A673 (cell line): ENCODE results near the gene CA9. TPM values are rescaled to one million over a fixed set of nuclear protein-coding genes. Genes with fewer than 3 reads are reported as not detected.

Source experiments
- BruUV-seq: library from RNA; stranded (reverse); fragments of 400-500 nt; replicated peaks from 2 replicates; lab custom pipeline; 2021; lab: Mats Ljungman, UMichigan
- CTCF ChIA-PET: fragments of 300-600 bp; sonication (Branson Sonifier 250); formaldehyde crosslinking; loops from one replicate; lab custom pipeline; 2022; ENCODE audit warnings: antibody characterized with exemption; lab: Charles Lee
- POLR2A ChIA-PET: fragments of 300-600 bp; sonication (Branson Sonifier 250); formaldehyde crosslinking; loops from one replicate; lab custom pipeline; 2022; ENCODE audit warnings: antibody characterized with exemption; ENCODE audit not compliant: low non-redundant PET; lab: Charles Lee
- DNase-seq: peaks from one replicate; pipeline ENCODE4 v3.0.0-alpha.2; 2015; ENCODE audit warnings: low spot score
- H3K27ac ChIP-seq: fragments of 200-600 bp; sonication (generic); 2 replicates; pipeline ENCODE4 v1.5.1; 2016; ENCODE audit warnings: mixed run types, low read depth, mild to moderate bottlenecking, mixed read lengths, antibody characterized with exemption, low read length; ENCODE audit not compliant: poor library complexity, severe bottlenecking
- H3K27me3 ChIP-seq: fragments of 200-600 bp; sonication (generic); replicated peaks from 2 replicates; pipeline ENCODE4 v1.6.1; 2017; ENCODE audit warnings: mixed run types, low read depth, mild to moderate bottlenecking, mixed read lengths, antibody characterized with exemption, low read length; ENCODE audit not compliant: insufficient read depth, poor library complexity
- H3K36me3 ChIP-seq: fragments of 200-600 bp; sonication (generic); 2 replicates; pipeline ENCODE4 v1.6.1; 2016; ENCODE audit warnings: mixed run types, mild to moderate bottlenecking, mixed read lengths, antibody characterized with exemption, low read length; ENCODE audit not compliant: insufficient read depth, poor library complexity, severe bottlenecking
- H3K4me1 ChIP-seq: fragments of 200-600 bp; sonication (generic); 2 replicates; pipeline ENCODE4 v1.6.1; 2017; ENCODE audit warnings: mixed run types, mild to moderate bottlenecking, mixed read lengths, antibody characterized with exemption, low read length; ENCODE audit not compliant: insufficient read depth, poor library complexity, severe bottlenecking
- H3K4me3 ChIP-seq: fragments of 200-600 bp; sonication (generic); 2 replicates; pipeline ENCODE4 v1.5.1; 2016; ENCODE audit warnings: low read depth, mixed run types, mild to moderate bottlenecking, mixed read lengths, low read length; ENCODE audit not compliant: poor library complexity, severe bottlenecking
- H3K9me3 ChIP-seq: fragments of 200-600 bp; sonication (generic); 2 replicates; pipeline ENCODE4 v1.6.1; 2016; ENCODE audit warnings: mixed run types, low read depth, mild to moderate bottlenecking, mixed read lengths, antibody characterized with exemption, low read length; ENCODE audit not compliant: poor library complexity, severe bottlenecking
- CTCF ChIP-seq: fragments of 300-800, 200-600 bp; sonication (generic); conservative IDR thresholded peaks from 2 replicates; pipeline ENCODE4 v1.5.1; 2017; ENCODE audit warnings: low read depth, mild to moderate bottlenecking, antibody characterized with exemption, low read length, moderate library complexity, mixed read lengths
- EZH2 ChIP-seq: fragments of 200-600 bp; sonication (generic); IDR thresholded peaks from 2 replicates; pipeline ENCODE4 v1.6.1; 2017; ENCODE audit warnings: borderline replicate concordance, low read depth, mild to moderate bottlenecking, mixed read lengths, antibody characterized with exemption, low read length; ENCODE audit not compliant: poor library complexity, severe bottlenecking
- intact Hi-C: fragments of 100-400 bp; cut with micrococcal nuclease; formaldehyde crosslinking; loops from one replicate; pipeline ENCODE4 v1.10.0; 2022; ENCODE audit not compliant: unreplicated experiment
- total RNA-seq: library from RNA; stranded (reverse); gene quantifications from 2 replicates; pipeline ENCODE4 v1.2.3, GENCODE V29; 2021

Gene CA9
- total RNA-seq, 1 experiment from 2014 or later, result 0.32 TPM

GRCh38 chr9:35651956-35652828, 21.5 kb upstream of the CA9 start:
- no peak overlapping the region for H3K4me3 ChIP-seq
- POLR2A ChIA-PET, result no interaction called here
- H3K27me3 ChIP-seq, result no peaks in the 10 kb centered on the region
- intact Hi-C loops, result no loop called here
- no peak for DNase-seq
- no peak overlapping the region for H3K27ac ChIP-seq
- CTCF ChIA-PET, result no interaction called here
- no TSS peak for BruUV-seq
- no peaks in the 10 kb centered on the region for H3K36me3 ChIP-seq
- TF ChIP-seq EZH2 (no peak), CTCF (no peak)
- H3K4me1 ChIP-seq, result peaks cover 2% of the 10 kb centered on the region
- no peaks in the 10 kb centered on the region for H3K9me3 ChIP-seq

GRCh38 chr9:35652829-35653209, 20.9 kb upstream of the CA9 start:
- CTCF ChIA-PET, result no interaction called here

GRCh38 chr9:35653611-35654010, 20.1 kb upstream of the CA9 start:
- CTCF ChIA-PET, result no interaction called here
- no peak overlapping the region for H3K27ac ChIP-seq
- no TSS peak for BruUV-seq
- POLR2A ChIA-PET, result no interaction called here
- H3K4me3 ChIP-seq, result no peak overlapping the region
- DNase-seq, result no peak
- TF ChIP-seq CTCF, result no peak
- TF ChIP-seq EZH2, result no peak
- H3K9me3 ChIP-seq, result no peaks in the 10 kb centered on the region
- no peaks in the 10 kb centered on the region for H3K36me3 ChIP-seq
- intact Hi-C loops, result no loop called here
- no peaks in the 10 kb centered on the region for H3K4me1 ChIP-seq
- H3K27me3 ChIP-seq, result no peaks in the 10 kb centered on the region

More at GRCh38 chr9:35652829-35653209, 20.9 kb upstream of the CA9 start:
- Histone ChIP-seq H3K27ac (no peak overlapping the region), H3K9me3 (no peaks in the 10 kb centered on the region), H3K4me3 (no peak overlapping the region), H3K36me3 (no peaks in the 10 kb centered on the region), H3K27me3 (no peaks in the 10 kb centered on the region), H3K4me1 (no peaks in the 10 kb centered on the region)
- POLR2A ChIA-PET, result no interaction called here
- intact Hi-C loops, result no loop called here
- no peak for TF ChIP-seq CTCF
- TF ChIP-seq EZH2, result no peak
- no TSS peak for BruUV-seq
- no peak for DNase-seq
